ENCODE data around the gene CACNA1A.
A peak's percentile ranks its signal among the peaks of the same experiment; 100 is the strongest.
"Not testable (repeated sequence)": the region's sequence is repeated elsewhere in the genome, so short reads cannot be mapped to it uniquely, and the experiment has no call there.

CACNA1A gene

DNA sequence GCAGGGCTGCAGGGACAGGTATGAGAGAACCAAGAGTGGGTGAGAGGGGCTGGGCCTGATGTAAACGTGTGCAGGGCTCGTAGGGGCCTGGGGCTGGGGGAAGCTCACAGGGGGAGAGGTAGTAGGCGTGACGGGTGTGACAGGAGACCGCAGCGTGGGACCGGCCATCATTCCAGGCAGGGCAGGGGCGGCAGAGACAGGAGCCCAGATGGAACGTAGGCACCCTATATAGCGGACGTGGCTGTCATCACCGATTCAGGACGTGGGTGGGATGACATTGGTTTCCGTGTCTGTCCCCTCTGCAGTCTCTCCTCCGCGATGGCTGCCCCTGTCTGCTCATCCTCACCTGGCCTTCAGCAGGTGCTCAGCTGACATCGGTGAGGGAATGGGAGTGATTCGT is 307.6 kb downstream of the CACNA1A start:
- POLR2A ChIA-PET: no interaction called here
- CTCF ChIA-PET: no interaction called here
- no peak for DNase-seq (ENCODE audit: extremely low spot score)
- no peak for TF ChIP-seq ELF4 (IDR thresholded peaks at IDR 0.05)
- no peak for TF ChIP-seq SUZ12 (IDR thresholded peaks at IDR 0.05)
- no peak for TF ChIP-seq L3MBTL2 (conservative IDR thresholded peaks at IDR 0.05)

DNA sequence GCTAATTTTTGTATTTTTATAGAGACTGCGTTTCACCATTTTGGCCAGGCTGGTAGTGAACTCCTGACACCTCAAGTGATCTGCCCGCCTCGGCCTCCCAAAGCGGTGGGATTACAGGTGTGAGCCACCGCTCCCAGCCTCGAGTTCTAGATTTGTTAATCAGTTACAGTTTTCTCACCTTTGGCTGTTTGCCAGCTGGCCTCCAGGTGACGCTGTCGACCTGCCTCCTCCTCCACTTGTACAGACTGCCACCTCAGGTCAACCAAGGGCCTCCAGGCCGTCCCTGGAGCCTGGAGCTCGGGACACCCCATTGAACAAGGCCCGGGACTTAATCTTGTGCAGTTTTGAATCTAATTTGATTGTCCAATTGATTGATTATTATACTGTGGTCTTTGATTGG is 310.6 kb downstream of the CACNA1A start:
- CTCF ChIA-PET: interaction anchor here (0.7 to 1.8 kb wide), 6 partner anchors 10 to 67 kb away, joined by 3 to 6 read pairs (median 4); no protein-coding TSS in a partner anchor
- no peak for TF ChIP-seq HDGF (IDR thresholded peaks at IDR 0.05; ENCODE audit: borderline replicate concordance)
- no peak for TF ChIP-seq SP1 (IDR thresholded peaks at IDR 0.05)
- TF ChIP-seq SUZ12 (IDR thresholded peaks at IDR 0.05): no peak
- TF ChIP-seq TARDBP (IDR thresholded peaks at IDR 0.05): no peak
- TF ChIP-seq NFRKB (IDR thresholded peaks at IDR 0.05): no peak
- TF ChIP-seq FOXM1 (IDR thresholded peaks at IDR 0.05; ENCODE audit: borderline replicate concordance): no peak
- no peak for TF ChIP-seq ZNF384 (IDR thresholded peaks at IDR 0.05)
- no peak for TF ChIP-seq CTBP1 (IDR thresholded peaks at IDR 0.05; ENCODE audit: borderline replicate concordance)
- TF ChIP-seq, protein P1, sequence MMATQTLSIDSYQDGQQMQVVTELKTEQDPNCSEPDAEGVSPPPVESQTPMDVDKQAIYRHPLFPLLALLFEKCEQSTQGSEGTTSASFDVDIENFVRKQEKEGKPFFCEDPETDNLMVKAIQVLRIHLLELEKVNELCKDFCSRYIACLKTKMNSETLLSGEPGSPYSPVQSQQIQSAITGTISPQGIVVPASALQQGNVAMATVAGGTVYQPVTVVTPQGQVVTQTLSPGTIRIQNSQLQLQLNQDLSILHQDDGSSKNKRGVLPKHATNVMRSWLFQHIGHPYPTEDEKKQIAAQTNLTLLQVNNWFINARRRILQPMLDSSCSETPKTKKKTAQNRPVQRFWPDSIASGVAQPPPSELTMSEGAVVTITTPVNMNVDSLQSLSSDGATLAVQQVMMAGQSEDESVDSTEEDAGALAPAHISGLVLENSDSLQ (IDR thresholded peaks at IDR 0.05): no peak
- TF ChIP-seq ARNT (IDR thresholded peaks at IDR 0.05): no peak
- no peak for TF ChIP-seq FOXA1 (IDR thresholded peaks at IDR 0.05)
- no peak for TF ChIP-seq BHLHE40 (IDR thresholded peaks at IDR 0.05; ENCODE audit: borderline replicate concordance)
- TF ChIP-seq LEF1 (IDR thresholded peaks at IDR 0.05; ENCODE audit: borderline replicate concordance): no peak
- no peak for TF ChIP-seq FOXK2 (IDR thresholded peaks at IDR 0.05)
- TF ChIP-seq ELF4 (IDR thresholded peaks at IDR 0.05): no peak
- no peak for TF ChIP-seq L3MBTL2 (conservative IDR thresholded peaks at IDR 0.05)
- DNase-seq (ENCODE audit: extremely low spot score): peak; percentile 49
- POLR2A ChIA-PET: interaction anchor here (0.8 to 2.8 kb wide), 4 partner anchors 33 to 45 kb away, joined by 3 to 15 read pairs (median 6); partner anchors contain the start of genes IER2 and STX10

DNA sequence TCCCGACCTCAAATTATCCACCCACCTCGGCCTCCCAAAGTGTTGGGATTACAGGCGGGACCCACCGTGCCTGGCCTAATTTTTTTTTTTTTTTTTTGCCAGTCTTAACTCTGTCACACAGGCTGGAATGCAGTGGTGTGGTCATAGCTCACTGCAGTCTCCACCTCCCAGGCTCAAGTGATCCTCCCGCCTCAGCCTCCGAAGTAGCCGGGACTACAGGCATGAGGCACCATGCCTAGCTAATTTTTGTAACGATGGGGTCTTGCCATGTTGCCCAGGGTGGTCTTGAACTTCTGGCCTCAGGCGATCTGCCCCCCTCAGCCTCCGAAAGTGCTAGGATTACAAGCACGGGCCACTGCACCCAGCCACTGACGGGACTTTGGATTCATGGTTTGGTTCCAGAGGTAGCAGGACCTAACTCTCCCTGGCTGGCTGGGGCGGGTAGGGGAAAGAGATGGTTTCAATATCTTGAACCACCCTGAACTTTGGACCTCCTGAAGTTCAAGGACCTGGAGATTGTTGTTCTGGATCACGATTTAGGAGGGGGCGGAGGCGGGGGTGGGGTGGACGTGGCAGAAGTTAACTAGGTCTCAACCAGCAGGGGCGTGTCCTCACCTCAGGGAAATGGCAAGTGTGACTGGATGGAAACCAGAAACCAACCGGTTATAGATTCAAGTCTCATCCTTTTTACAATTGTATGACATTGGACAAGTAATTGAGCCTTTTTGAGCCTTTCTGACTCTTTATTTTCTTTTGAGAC is 315.3 kb downstream of the CACNA1A start:
- TF ChIP-seq NFRKB (IDR thresholded peaks at IDR 0.05) (no peak), SUZ12 (IDR thresholded peaks at IDR 0.05) (no peak), ZNF384 (IDR thresholded peaks at IDR 0.05) (no peak), FOXK2 (IDR thresholded peaks at IDR 0.05) (no peak), LEF1 (IDR thresholded peaks at IDR 0.05; ENCODE audit: borderline replicate concordance) (no peak), BHLHE40 (IDR thresholded peaks at IDR 0.05; ENCODE audit: borderline replicate concordance) (no peak), TARDBP (IDR thresholded peaks at IDR 0.05) (no peak), L3MBTL2 (conservative IDR thresholded peaks at IDR 0.05) (no peak), FOXA1 (IDR thresholded peaks at IDR 0.05) (no peak), HDGF (IDR thresholded peaks at IDR 0.05; ENCODE audit: borderline replicate concordance) (no peak), FOXM1 (IDR thresholded peaks at IDR 0.05; ENCODE audit: borderline replicate concordance) (no peak), SP1 (IDR thresholded peaks at IDR 0.05) (no peak), CTBP1 (IDR thresholded peaks at IDR 0.05; ENCODE audit: borderline replicate concordance) (no peak)
- TF ChIP-seq, protein P1 (IDR thresholded peaks at IDR 0.05): no peak
- no peak for DNase-seq (ENCODE audit: extremely low spot score)
- ChIA-PET POLR2A (interaction anchor here (1.1 kb wide), 1 partner anchor 28 kb away, joined by 4 read pairs; no protein-coding TSS in a partner anchor), CTCF (no interaction called here)

GRCh38 chr19:13189600-13189999 is 316.7 kb downstream of the CACNA1A start:
- ChIA-PET CTCF (no interaction called here), POLR2A (interaction anchor here (1.1 kb wide), 1 partner anchor 27 kb away, joined by 4 read pairs; no protein-coding TSS in a partner anchor)
- no peak for TF ChIP-seq BHLHE40 (IDR thresholded peaks at IDR 0.05; ENCODE audit: borderline replicate concordance)
- no peak for TF ChIP-seq HDGF (IDR thresholded peaks at IDR 0.05; ENCODE audit: borderline replicate concordance)
- TF ChIP-seq FOXA1 (IDR thresholded peaks at IDR 0.05): no peak
- TF ChIP-seq CTBP1 (IDR thresholded peaks at IDR 0.05; ENCODE audit: borderline replicate concordance): no peak
- TF ChIP-seq SP1 (IDR thresholded peaks at IDR 0.05): no peak
- no peak for TF ChIP-seq ARNT (IDR thresholded peaks at IDR 0.05)
- no peak for TF ChIP-seq LEF1 (IDR thresholded peaks at IDR 0.05; ENCODE audit: borderline replicate concordance)
- TF ChIP-seq ELF4 (IDR thresholded peaks at IDR 0.05): no peak
- no peak for TF ChIP-seq ZNF384 (IDR thresholded peaks at IDR 0.05)
- no peak for TF ChIP-seq L3MBTL2 (conservative IDR thresholded peaks at IDR 0.05)
- no peak for TF ChIP-seq FOXK2 (IDR thresholded peaks at IDR 0.05)
- no peak for TF ChIP-seq SUZ12 (IDR thresholded peaks at IDR 0.05)
- TF ChIP-seq, protein P1 (IDR thresholded peaks at IDR 0.05): no peak
- no peak for TF ChIP-seq TARDBP (IDR thresholded peaks at IDR 0.05)
- no peak for TF ChIP-seq FOXM1 (IDR thresholded peaks at IDR 0.05; ENCODE audit: borderline replicate concordance)
- no peak for TF ChIP-seq NFRKB (IDR thresholded peaks at IDR 0.05)
- DNase-seq (ENCODE audit: extremely low spot score): no peak

DNA sequence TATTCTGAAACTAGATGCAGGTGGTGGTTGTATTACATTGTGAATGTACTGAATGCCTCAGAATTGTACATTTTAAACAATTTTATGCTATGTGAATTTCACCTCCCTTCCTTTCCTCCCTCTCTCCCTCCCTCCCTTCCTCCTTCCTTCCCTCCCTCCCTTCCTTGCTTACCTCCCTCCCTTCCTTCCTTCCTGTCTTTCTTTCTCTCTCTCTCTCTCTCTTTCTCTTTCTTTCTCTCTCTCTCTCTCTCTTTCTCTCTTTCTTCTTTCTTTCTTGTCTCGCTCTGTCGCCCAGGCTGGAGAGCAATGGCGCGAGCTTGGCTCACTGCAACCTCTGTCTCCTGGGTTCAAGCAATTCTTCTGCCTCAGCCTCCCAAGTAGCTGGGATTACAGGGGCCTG is 318.9 kb downstream of the CACNA1A start:
- ChIA-PET CTCF (interaction anchor here (0.6 kb wide), 1 partner anchor 11 kb away, joined by 4 read pairs; no protein-coding TSS in a partner anchor), POLR2A (no interaction called here)
- no peak for DNase-seq (ENCODE audit: extremely low spot score)
- TF ChIP-seq BHLHE40 (IDR thresholded peaks at IDR 0.05; ENCODE audit: borderline replicate concordance) (no peak), HDGF (IDR thresholded peaks at IDR 0.05; ENCODE audit: borderline replicate concordance) (no peak), ZNF384 (IDR thresholded peaks at IDR 0.05) (no peak), ARNT (IDR thresholded peaks at IDR 0.05) (no peak), FOXA1 (IDR thresholded peaks at IDR 0.05) (no peak), NFRKB (IDR thresholded peaks at IDR 0.05) (no peak), SUZ12 (IDR thresholded peaks at IDR 0.05) (no peak), SP1 (IDR thresholded peaks at IDR 0.05) (no peak)
- TF ChIP-seq, protein P1 (IDR thresholded peaks at IDR 0.05): no peak

- CTCF ChIA-PET: interaction anchor here (1.2 kb wide), 1 partner anchor 19 kb away, joined by 3 read pairs; no protein-coding TSS in a partner anchor
- DNase-seq (ENCODE audit: extremely low spot score); POLR2A ChIA-PET: not testable (repeated sequence)
Measured at GRCh38 chr19:13186688-13187087, 319.6 kb downstream of the CACNA1A start.

DNA sequence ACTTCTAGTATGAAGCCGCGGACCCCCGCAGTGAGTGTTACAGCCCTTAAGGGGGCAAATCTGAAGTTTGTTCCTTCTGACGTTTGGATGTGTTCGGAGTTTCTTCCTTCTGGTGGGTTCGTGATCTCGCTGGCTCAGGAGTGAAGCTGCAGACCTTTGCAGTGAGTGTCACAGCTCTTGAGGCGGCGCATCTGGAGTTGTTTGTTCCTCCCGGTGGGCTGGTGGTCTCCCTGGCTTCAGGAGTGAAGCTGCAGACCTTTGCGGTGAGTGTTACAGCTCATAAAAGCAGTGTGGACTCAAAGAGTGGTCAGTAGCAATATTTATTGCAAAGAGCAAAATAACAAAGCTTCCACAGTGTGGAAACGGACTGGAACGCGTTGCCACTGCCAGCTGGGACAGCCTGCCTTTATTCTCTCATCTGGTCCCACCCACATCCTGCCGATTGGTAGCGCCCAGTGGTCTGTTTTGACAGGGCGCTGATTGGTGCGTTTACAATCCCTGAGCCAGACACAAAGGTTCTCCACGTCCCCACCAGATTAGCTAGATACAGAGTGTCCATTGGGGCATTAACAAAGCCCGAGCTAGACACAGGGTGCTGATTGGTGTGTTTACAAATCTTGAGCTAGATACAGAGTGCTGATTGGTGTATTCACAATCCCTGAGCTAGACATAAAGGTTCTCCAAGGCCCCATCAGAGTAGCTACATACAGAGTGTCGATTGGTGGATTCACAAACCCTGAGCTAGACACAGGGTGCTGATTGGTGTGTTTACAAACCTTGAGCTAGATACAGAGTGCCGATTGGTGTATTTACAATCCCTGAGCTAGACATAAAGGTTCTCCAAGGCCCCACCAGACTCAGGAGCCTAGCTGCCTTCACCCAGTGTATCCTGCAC is 320.3 kb downstream of the CACNA1A start:
- CTCF ChIA-PET: interaction anchor here (1.2 kb wide), 1 partner anchor 19 kb away, joined by 3 read pairs; no protein-coding TSS in a partner anchor
- POLR2A ChIA-PET: interaction anchor here (1.2 kb wide), 1 partner anchor 22 kb away, joined by 3 read pairs; no protein-coding TSS in a partner anchor

GRCh38 chr19:13184926-13185325 is 321.4 kb downstream of the CACNA1A start:
- POLR2A ChIA-PET; DNase-seq (ENCODE audit: extremely low spot score); CTCF ChIA-PET: not testable (repeated sequence)

More for the DNA sequence above, 320.3 kb downstream of the CACNA1A start:
- not testable (repeated sequence) for DNase-seq (ENCODE audit: extremely low spot score)
